ENCODE measurements around the gene PRKN. TPM values are rescaled to one million over a fixed set of nuclear protein-coding genes. Genes with fewer than 3 reads are reported as not detected.

The PRKN gene
- total RNA-seq, 1 donor from 2014 or later: 7.0 TPM

- Mint-ChIP-seq H3K27ac (ENCODE audit: unreplicated experiment) (no peak overlapping the region), H3K36me3 (ENCODE audit: unreplicated experiment) (no peaks in the 10 kb centered on the region), H3K4me1 (ENCODE audit: low read depth, unreplicated experiment) (no peaks in the 10 kb centered on the region), H3K4me3 (ENCODE audit: unreplicated experiment) (no peak overlapping the region), H3K9me3 (ENCODE audit: unreplicated experiment) (no peaks in the 10 kb centered on the region), H3K27me3 (ENCODE audit: unreplicated experiment) (peaks cover 1% of the 10 kb centered on the region)
- TF ChIP-seq CTCF (IDR thresholded peaks at IDR 0.05; ENCODE audit: partially characterized antibody, unreplicated experiment): no peak
- DNase-seq: no peak
Observed at GRCh38 chr6:161971043-161971442, 756.5 kb downstream of the PRKN start.

DNA sequence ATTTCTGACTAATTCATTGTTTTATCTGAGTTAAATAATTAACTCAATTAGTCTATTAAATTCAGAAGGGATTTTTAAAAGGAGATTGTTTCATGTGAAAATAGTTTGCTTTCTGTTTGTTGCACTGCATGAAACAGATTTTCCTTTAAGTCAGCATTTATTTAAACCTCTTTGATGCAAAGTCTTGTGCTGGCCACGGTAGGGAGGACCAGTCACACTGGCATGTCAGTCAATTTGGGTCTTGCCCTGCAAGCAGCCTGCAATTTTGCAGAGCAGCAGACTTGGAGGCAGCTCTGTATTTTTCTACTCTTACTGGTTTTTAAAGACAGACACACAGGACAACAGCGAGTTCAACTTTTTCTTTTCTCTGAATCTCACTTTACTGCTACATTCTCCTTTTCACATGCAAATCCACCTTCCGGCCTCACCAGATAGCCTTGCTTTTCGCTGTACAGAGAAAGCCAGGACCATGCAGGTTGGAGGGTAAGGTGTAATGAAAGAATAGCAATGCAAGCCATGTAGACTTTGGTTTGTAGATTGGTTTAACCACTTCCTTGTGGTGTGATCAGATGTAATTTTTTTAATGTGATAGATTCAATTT is 763.8 kb downstream of the PRKN start:
- no peaks in the 10 kb centered on the region for H3K27me3 Mint-ChIP-seq (ENCODE audit: unreplicated experiment)
- no peak overlapping the region for H3K27ac Mint-ChIP-seq (ENCODE audit: unreplicated experiment)
- TF ChIP-seq CTCF (IDR thresholded peaks at IDR 0.05; ENCODE audit: partially characterized antibody, unreplicated experiment): no peak
- DNase-seq: no peak
- no peaks in the 10 kb centered on the region for H3K4me1 Mint-ChIP-seq (ENCODE audit: low read depth, unreplicated experiment)
- no peak overlapping the region for H3K4me3 Mint-ChIP-seq (ENCODE audit: unreplicated experiment)
- no peaks in the 10 kb centered on the region for H3K9me3 Mint-ChIP-seq (ENCODE audit: unreplicated experiment)
- H3K36me3 Mint-ChIP-seq (ENCODE audit: unreplicated experiment): no peaks in the 10 kb centered on the region

- no peak for DNase-seq
- Mint-ChIP-seq H3K27ac (ENCODE audit: unreplicated experiment) (no peak overlapping the region), H3K4me1 (ENCODE audit: low read depth, unreplicated experiment) (no peaks in the 10 kb centered on the region), H3K4me3 (ENCODE audit: unreplicated experiment) (no peak overlapping the region), H3K9me3 (ENCODE audit: unreplicated experiment) (no peaks in the 10 kb centered on the region), H3K36me3 (ENCODE audit: unreplicated experiment) (no peaks in the 10 kb centered on the region), H3K27me3 (ENCODE audit: unreplicated experiment) (no peaks in the 10 kb centered on the region)
- TF ChIP-seq CTCF (IDR thresholded peaks at IDR 0.05; ENCODE audit: partially characterized antibody, unreplicated experiment): no peak
Observed at GRCh38 chr6:161963181-161963580, 764.4 kb downstream of the PRKN start.

GRCh38 chr6:161961796-161962195 is 765.8 kb downstream of the PRKN start:
- H3K27ac Mint-ChIP-seq (ENCODE audit: unreplicated experiment): no peak overlapping the region
- H3K27me3 Mint-ChIP-seq (ENCODE audit: unreplicated experiment): no peaks in the 10 kb centered on the region
- no peaks in the 10 kb centered on the region for H3K4me1 Mint-ChIP-seq (ENCODE audit: low read depth, unreplicated experiment)
- TF ChIP-seq CTCF (IDR thresholded peaks at IDR 0.05; ENCODE audit: partially characterized antibody, unreplicated experiment): no peak
- no peak for DNase-seq
- H3K4me3 Mint-ChIP-seq (ENCODE audit: unreplicated experiment): no peak overlapping the region
- H3K9me3 Mint-ChIP-seq (ENCODE audit: unreplicated experiment): no peaks in the 10 kb centered on the region
- no peaks in the 10 kb centered on the region for H3K36me3 Mint-ChIP-seq (ENCODE audit: unreplicated experiment)

GRCh38 chr6:161961046-161961445 is 766.5 kb downstream of the PRKN start:
- Mint-ChIP-seq H3K4me1 (ENCODE audit: low read depth, unreplicated experiment) (no peaks in the 10 kb centered on the region), H3K27me3 (ENCODE audit: unreplicated experiment) (no peaks in the 10 kb centered on the region), H3K27ac (ENCODE audit: unreplicated experiment) (no peak overlapping the region), H3K36me3 (ENCODE audit: unreplicated experiment) (no peaks in the 10 kb centered on the region), H3K4me3 (ENCODE audit: unreplicated experiment) (no peak overlapping the region), H3K9me3 (ENCODE audit: unreplicated experiment) (no peaks in the 10 kb centered on the region)
- TF ChIP-seq CTCF (IDR thresholded peaks at IDR 0.05; ENCODE audit: partially characterized antibody, unreplicated experiment): no peak
- no peak for DNase-seq
